ENCODE results near the gene HIVEP2. TPM values are rescaled to one million over a fixed set of nuclear protein-coding genes. Genes with fewer than 3 reads are reported as not detected.

Gene HIVEP2
- total RNA-seq, 1 donor from 2014 or later, result 27.0 TPM

- intact Hi-C loops (cut with micrococcal nuclease), result loop anchor here (1.0 to 10.0 kb wide), 9 partner anchors 82 to 1461 kb away; partner anchors contain the start of genes AIG1 and SF3B5
These were observed 637 bp upstream of the HIVEP2 start for GRCh38 chr6:142945446-142946180.

- intact Hi-C loops (cut with micrococcal nuclease), result loop anchor here (1.0 to 10.0 kb wide), 14 partner anchors 37 to 1460 kb away; partner anchors contain the start of genes LTV1, SF3B5 and STX11
These were observed 590 bp downstream of the HIVEP2 start for GRCh38 chr6:142944124-142945048.

GRCh38 chr6:142943711-142944123, 1.3 kb downstream of the HIVEP2 start:
- intact Hi-C loops (cut with micrococcal nuclease), result loop anchor here (1.0 to 10.0 kb wide), 18 partner anchors 8 to 1459 kb away; partner anchors contain the start of genes LTV1, SF3B5 and STX11

GRCh38 chr6:142942805-142943227, 2.2 kb downstream of the HIVEP2 start:
- intact Hi-C loops (cut with micrococcal nuclease), result loop anchor here (1.0 to 10.0 kb wide), 12 partner anchors 8 to 1458 kb away; partner anchors contain the start of genes LTV1, SF3B5 and STX11

GRCh38 chr6:142942238-142942637, 2.7 kb downstream of the HIVEP2 start:
- intact Hi-C loops (cut with micrococcal nuclease), result loop anchor here (2.0 to 10.0 kb wide), 8 partner anchors 195 to 1457 kb away; partner anchors contain the start of genes LTV1, SF3B5 and STX11

- intact Hi-C loops (cut with micrococcal nuclease), result loop anchor here (5.0 to 10.0 kb wide), 7 partner anchors 466 to 1456 kb away; partner anchors contain the start of genes LTV1, SF3B5 and STX11
These were observed 4.0 kb downstream of the HIVEP2 start for GRCh38 chr6:142941018-142941417.

- intact Hi-C loops (cut with micrococcal nuclease), result loop anchor here (5.0 to 10.0 kb wide), 7 partner anchors 466 to 1456 kb away; partner anchors contain the start of genes LTV1, SF3B5 and STX11
These were observed 4.5 kb downstream of the HIVEP2 start for GRCh38 chr6:142940487-142940886.

GRCh38 chr6:142938510-142938909, 6.5 kb downstream of the HIVEP2 start:
- intact Hi-C loops (cut with micrococcal nuclease), result no loop called here

GRCh38 chr6:142937986-142938385, 7.0 kb downstream of the HIVEP2 start:
- intact Hi-C loops (cut with micrococcal nuclease), result no loop called here

GRCh38 chr6:142935553-142936517, 9.1 kb downstream of the HIVEP2 start:
- intact Hi-C loops (cut with micrococcal nuclease), result loop anchor here (1.0 kb wide), 1 partner anchor 7 kb away; no protein-coding TSS in a partner anchor

- intact Hi-C loops (cut with micrococcal nuclease), result no loop called here
These were observed 10.4 kb downstream of the HIVEP2 start for GRCh38 chr6:142934599-142934998.

- intact Hi-C loops (cut with micrococcal nuclease), result no loop called here
These were observed 10.9 kb downstream of the HIVEP2 start for GRCh38 chr6:142934106-142934505.

- intact Hi-C loops (cut with micrococcal nuclease), result no loop called here
These were observed 11.3 kb downstream of the HIVEP2 start for GRCh38 chr6:142933701-142934100.

GRCh38 chr6:142932889-142933288, 12.1 kb downstream of the HIVEP2 start:
- intact Hi-C loops (cut with micrococcal nuclease), result no loop called here

- intact Hi-C loops (cut with micrococcal nuclease), result loop anchor here (5.0 kb wide), 1 partner anchor 783 kb away; the partner anchor contains the start of genes NMBR and VTA1
These were observed 15.1 kb downstream of the HIVEP2 start for GRCh38 chr6:142929751-142930358.

GRCh38 chr6:142927904-142928303, 17.1 kb downstream of the HIVEP2 start:
- intact Hi-C loops (cut with micrococcal nuclease), result loop anchor here (1.0 to 5.0 kb wide), 4 partner anchors 15 to 781 kb away; partner anchors contain the start of genes NMBR and VTA1

GRCh38 chr6:142927271-142927580, 17.8 kb downstream of the HIVEP2 start:
- intact Hi-C loops (cut with micrococcal nuclease), result loop anchor here (2.0 to 5.0 kb wide), 2 partner anchors 24 to 780 kb away; partner anchors contain the start of genes NMBR and VTA1

GRCh38 chr6:142926494-142927270, 18.3 kb downstream of the HIVEP2 start:
- intact Hi-C loops (cut with micrococcal nuclease), result loop anchor here (1.0 to 5.0 kb wide), 6 partner anchors 13 to 779 kb away; partner anchors contain the start of genes NMBR and VTA1

GRCh38 chr6:142926177-142926493, 18.8 kb downstream of the HIVEP2 start:
- intact Hi-C loops (cut with micrococcal nuclease), result loop anchor here (1.0 to 5.0 kb wide), 6 partner anchors 13 to 779 kb away; partner anchors contain the start of genes NMBR and VTA1

Measured in T-helper 1 cell treated with Interleukin-12 subunit alpha and Interleukin-12 subunit beta and Interleukin-4 antibody, amounts not matched to agents 30 ng/mL and 1 ng/mL, for 36 hours (primary cell).